ENCODE data around the gene SFRP2.

SFRP2 gene

GRCh38 chr4:153825126-153825525 lies 36.2 kb upstream of the SFRP2 start:
- no peak for DNase-seq (ENCODE audit: insufficient read length, low spot score)
- no peak for FAIRE-seq
- TF ChIP-seq CTCF (IDR thresholded peaks at IDR 0.05; ENCODE audit: insufficient read depth, missing control alignments), result no peak

- FAIRE-seq, result no peak
- DNase-seq (ENCODE audit: insufficient read length, low spot score), result no peak
- TF ChIP-seq CTCF (IDR thresholded peaks at IDR 0.05; ENCODE audit: insufficient read depth, missing control alignments), result no peak
Measured at GRCh38 chr4:153824501-153824900, 35.6 kb upstream of the SFRP2 start.

DNA sequence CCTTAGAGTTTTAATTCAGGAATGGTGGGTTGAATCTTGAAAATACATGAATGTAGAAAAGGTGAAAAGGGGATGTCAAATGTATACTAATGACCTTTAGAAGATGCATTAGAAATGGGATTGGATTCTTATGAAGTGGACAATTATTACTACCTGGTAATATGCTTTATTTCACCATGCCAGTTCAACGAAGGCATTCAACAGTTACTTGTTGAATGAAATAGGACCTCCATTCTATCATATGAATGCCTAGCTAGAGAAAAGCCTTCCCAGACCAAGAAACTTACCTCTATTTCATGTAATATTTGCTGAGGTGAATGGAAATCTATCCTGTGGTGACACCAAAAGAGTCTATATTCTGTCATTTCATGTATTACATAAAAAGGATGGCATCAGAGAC lies 34.6 kb upstream of the SFRP2 start:
- TF ChIP-seq CTCF (IDR thresholded peaks at IDR 0.05; ENCODE audit: insufficient read depth, missing control alignments), result no peak
- no peak for FAIRE-seq

GRCh38 chr4:153822316-153822715 lies 33.4 kb upstream of the SFRP2 start:
- DNase-seq (ENCODE audit: insufficient read length, low spot score) (no peak), FAIRE-seq (no peak)
- TF ChIP-seq CTCF (IDR thresholded peaks at IDR 0.05; ENCODE audit: insufficient read depth, missing control alignments), result no peak

More for the DNA sequence above, 34.6 kb upstream of the SFRP2 start:
- no peak for DNase-seq (ENCODE audit: insufficient read length, low spot score)

DNA sequence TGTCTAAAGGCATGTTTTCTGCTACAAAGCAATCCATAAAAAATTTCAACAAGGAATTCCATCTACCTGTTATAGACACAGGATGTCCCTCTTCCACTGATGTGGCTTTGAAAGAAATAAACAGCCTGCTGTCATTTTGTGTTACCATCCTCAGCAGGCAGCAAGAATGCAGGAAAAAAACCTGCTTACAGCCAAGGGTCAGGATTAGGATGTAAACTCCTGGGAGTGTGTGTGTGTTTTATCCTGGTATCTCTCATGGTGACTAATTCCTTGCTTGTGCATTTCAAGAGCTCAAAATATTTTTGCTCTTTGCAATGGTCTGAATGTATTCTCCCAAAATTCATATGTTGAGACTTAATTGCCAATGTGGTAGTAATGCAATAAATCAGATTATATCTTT lies 28.6 kb upstream of the SFRP2 start:
- no peak for DNase-seq (ENCODE audit: insufficient read length, low spot score)
- FAIRE-seq, result no peak
- no peak for TF ChIP-seq CTCF (IDR thresholded peaks at IDR 0.05; ENCODE audit: insufficient read depth, missing control alignments)

DNA sequence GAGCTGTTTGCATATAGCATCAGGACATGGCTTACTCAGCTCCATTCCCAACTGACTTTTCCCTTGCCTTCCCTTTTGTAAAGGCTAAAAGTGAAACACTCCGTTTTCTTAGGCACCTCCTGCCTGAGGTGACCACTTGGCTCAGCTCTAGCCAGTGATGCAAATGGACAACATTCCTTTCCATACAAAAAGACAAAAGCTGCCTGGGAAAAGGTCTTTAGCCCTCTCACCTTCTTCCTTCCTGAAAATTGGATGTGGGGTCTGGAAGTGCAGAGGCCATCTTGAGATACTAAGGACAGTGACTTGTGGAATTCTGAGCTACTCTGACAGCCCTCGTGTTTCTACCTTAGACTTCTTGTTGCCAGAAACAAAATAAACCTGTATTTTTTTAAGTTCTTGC lies 27.7 kb upstream of the SFRP2 start:
- DNase-seq (ENCODE audit: insufficient read length, low spot score), result no peak
- no peak for TF ChIP-seq CTCF (IDR thresholded peaks at IDR 0.05; ENCODE audit: insufficient read depth, missing control alignments)
- no peak for FAIRE-seq

GRCh38 chr4:153814789-153815188 lies 25.9 kb upstream of the SFRP2 start:
- no peak for TF ChIP-seq CTCF (IDR thresholded peaks at IDR 0.05; ENCODE audit: insufficient read depth, missing control alignments)
- no peak for DNase-seq (ENCODE audit: insufficient read length, low spot score)

More at GRCh38 chr4:153814789-153815188, 25.9 kb upstream of the SFRP2 start:
- no peak for FAIRE-seq
